Measurements from ENCODE around the gene GJB3. TPM values are rescaled to one million over a fixed set of nuclear protein-coding genes. Genes with fewer than 3 reads are reported as not detected.

The GJB3 gene
- total and polyA plus RNA-seq, 2 donors (not counting 1 experiment from before 2014, with no cell fraction given): not detected

- H3K4me3 Mint-ChIP-seq: no peak overlapping the region
- intact Hi-C loops (cut with micrococcal nuclease): no loop called here
- Histone ChIP-seq H2AFZ (ENCODE audit: insufficient read depth, low read depth, low read length, poor library complexity, severe bottlenecking) (no peak overlapping the region), H3K9me3 (ENCODE audit: control extremely low read depth in 1 of 3, control insufficient read depth in 2 of 3, insufficient read depth in 1 of 3, low read length in 2 of 3) (no peaks in the 10 kb centered on the region), H3K4me1 (ENCODE audit: control insufficient read depth in 2 of 2, insufficient read depth in 2 of 2, low read length in 2 of 2) (no peaks in the 10 kb centered on the region), H3K36me3 (replicated peaks in 1 of 2; ENCODE audit: control extremely low read depth in 1 of 2, control insufficient read depth in 1 of 2, extremely low read depth in 1 of 2, insufficient read depth in 2 of 2, low read length in 1 of 2) (no peaks in the 10 kb centered on the region), H3K4me2 (replicated peaks; ENCODE audit: low read depth, low read length, poor library complexity, severe bottlenecking) (no peak overlapping the region), H3K27me3 (replicated peaks in 1 of 4; ENCODE audit: control extremely low read depth in 1 of 4, control insufficient read depth in 3 of 4, insufficient read depth in 4 of 4, low read length in 3 of 4) (peaks cover 0 to 3% (median 1%) of the 10 kb centered on the region in 4 experiments), H3K9ac (ENCODE audit: low read length) (no peak overlapping the region), H3K4me3 (ENCODE audit: control extremely low read depth in 1 of 5, extremely low read depth in 1 of 5, insufficient read depth in 1 of 5, low read depth in 2 of 5, low read length in 4 of 5) (no peak overlapping the region), H3K27ac (ENCODE audit: low read length in 2 of 2) (no peak overlapping the region), H3K79me2 (ENCODE audit: control insufficient read depth, insufficient read depth, low read length) (no peaks in the 10 kb centered on the region), H4K20me1 (ENCODE audit: control insufficient read depth, insufficient read depth, low read length, poor library complexity, severe bottlenecking) (no peaks in the 10 kb centered on the region)
- CTCF ChIA-PET: no interaction called here
- no peak for DNase-seq
- POLR2A ChIA-PET: no interaction called here
- TF ChIP-seq CTCF (IDR thresholded peaks at IDR 0.05) (no peak), EZH2 (IDR thresholded peaks at IDR 0.05; ENCODE audit: borderline replicate concordance, insufficient read depth, low read depth, low read length, poor library complexity, severe bottlenecking) (no peak)
- peaks cover 19% of the 10 kb centered on the region for H3K27me3 Mint-ChIP-seq
- 95% methylated on average over 33 of the region's 33 CpGs for WGBS (ENCODE audit: insufficient coverage)
- no peaks in the 10 kb centered on the region for H3K9me3 Mint-ChIP-seq (ENCODE audit: insufficient read depth)
- H3K4me1 Mint-ChIP-seq: no peaks in the 10 kb centered on the region
- ATAC-seq (ENCODE audit: low read depth): no peak
- no peak overlapping the region for H3K27ac Mint-ChIP-seq
Measured at GRCh38 chr1:34761176-34761761, 19.7 kb upstream of the GJB3 start.

GRCh38 chr1:34761776-34762307, 19.2 kb upstream of the GJB3 start:
- no peak overlapping the region for H3K4me3 ChIP-seq (ENCODE audit: control extremely low read depth in 1 of 5, extremely low read depth in 1 of 5, insufficient read depth in 1 of 5, low read depth in 2 of 5, low read length in 4 of 5)
- ATAC-seq (ENCODE audit: low read depth) (no peak), DNase-seq (no peak)
- no peak overlapping the region for H3K27ac ChIP-seq (ENCODE audit: low read length in 2 of 2)
- no peak overlapping the region for H3K4me2 ChIP-seq (replicated peaks; ENCODE audit: low read depth, low read length, poor library complexity, severe bottlenecking)
- CTCF ChIA-PET: no interaction called here
- no peak overlapping the region for H3K9ac ChIP-seq (ENCODE audit: low read length)
- Mint-ChIP-seq H3K27ac (no peak overlapping the region), H3K4me3 (no peak overlapping the region), H3K9me3 (ENCODE audit: insufficient read depth) (no peaks in the 10 kb centered on the region), H3K4me1 (no peaks in the 10 kb centered on the region), H3K27me3 (peaks cover 19% of the 10 kb centered on the region)
- no peak for TF ChIP-seq EZH2 (IDR thresholded peaks at IDR 0.05; ENCODE audit: borderline replicate concordance, insufficient read depth, low read depth, low read length, poor library complexity, severe bottlenecking)
- TF ChIP-seq CTCF (IDR thresholded peaks at IDR 0.05): no peak
- H3K4me1 ChIP-seq (ENCODE audit: control insufficient read depth in 2 of 2, insufficient read depth in 2 of 2, low read length in 2 of 2): no peaks in the 10 kb centered on the region
- peaks cover 0 to 3% (median 1%) of the 10 kb centered on the region in 4 experiments for H3K27me3 ChIP-seq (replicated peaks in 1 of 4; ENCODE audit: control extremely low read depth in 1 of 4, control insufficient read depth in 3 of 4, insufficient read depth in 4 of 4, low read length in 3 of 4)
- no peaks in the 10 kb centered on the region for H3K36me3 ChIP-seq (replicated peaks in 1 of 2; ENCODE audit: control extremely low read depth in 1 of 2, control insufficient read depth in 1 of 2, extremely low read depth in 1 of 2, insufficient read depth in 2 of 2, low read length in 1 of 2)
- intact Hi-C loops (cut with micrococcal nuclease): no loop called here
- POLR2A ChIA-PET: no interaction called here
- WGBS (ENCODE audit: insufficient coverage): 86% methylated on average over 11 of the region's 13 CpGs
- H2AFZ ChIP-seq (ENCODE audit: insufficient read depth, low read depth, low read length, poor library complexity, severe bottlenecking): no peak overlapping the region
- no peaks in the 10 kb centered on the region for H3K9me3 ChIP-seq (ENCODE audit: control extremely low read depth in 1 of 3, control insufficient read depth in 2 of 3, insufficient read depth in 1 of 3, low read length in 2 of 3)
- H3K79me2 ChIP-seq (ENCODE audit: control insufficient read depth, insufficient read depth, low read length): no peaks in the 10 kb centered on the region
- no peaks in the 10 kb centered on the region for H4K20me1 ChIP-seq (ENCODE audit: control insufficient read depth, insufficient read depth, low read length, poor library complexity, severe bottlenecking)
